AG09319 (cell line): ENCODE measurements around the gene NUP37.
"Not testable (repeated sequence)": the region's sequence is repeated elsewhere in the genome, so short reads cannot be mapped to it uniquely, and the experiment has no call there.

Experiments
- DNase-seq: peaks from one replicate; pipeline ENCODE4 v3.0.0-alpha.2; 2010; ENCODE audit warnings: low read depth; ENCODE audit errors: extremely low read depth
- CTCF ChIP-seq: IDR thresholded peaks from 2 replicates; pipeline ENCODE4 v1.5.1; 2011; ENCODE audit warnings: low read depth, mild to moderate bottlenecking, inconsistent platforms, low read length, moderate library complexity

Gene NUP37

DNA sequence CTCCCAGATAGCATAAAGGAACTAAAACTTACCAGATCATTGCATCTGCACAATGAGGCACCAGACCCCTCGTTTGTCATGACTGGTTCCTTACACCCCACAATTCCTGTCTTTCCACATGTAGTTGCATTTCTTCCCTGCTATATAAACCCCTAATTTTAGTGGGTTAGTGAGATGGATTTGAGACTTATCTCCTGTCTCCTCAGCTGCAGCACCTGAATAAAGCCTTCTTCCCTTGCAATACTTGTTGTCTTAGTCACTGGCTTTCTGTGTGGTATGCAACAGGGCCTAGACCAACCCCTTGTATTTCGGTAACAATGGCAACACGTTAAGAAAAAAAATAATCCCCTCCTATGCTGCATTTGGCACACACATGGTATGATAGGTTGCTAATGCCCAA, 13.0 kb downstream of the NUP37 start:
- no peak for DNase-seq
- no peak for TF ChIP-seq CTCF

GRCh38 chr12:102096855-102097254, 23.1 kb downstream of the NUP37 start:
- no peak for DNase-seq
- TF ChIP-seq CTCF: no peak

- DNase-seq: no peak
- TF ChIP-seq CTCF: peak; percentile 65
These were observed 24.1 kb downstream of the NUP37 start for GRCh38 chr12:102095677-102096263.

DNA sequence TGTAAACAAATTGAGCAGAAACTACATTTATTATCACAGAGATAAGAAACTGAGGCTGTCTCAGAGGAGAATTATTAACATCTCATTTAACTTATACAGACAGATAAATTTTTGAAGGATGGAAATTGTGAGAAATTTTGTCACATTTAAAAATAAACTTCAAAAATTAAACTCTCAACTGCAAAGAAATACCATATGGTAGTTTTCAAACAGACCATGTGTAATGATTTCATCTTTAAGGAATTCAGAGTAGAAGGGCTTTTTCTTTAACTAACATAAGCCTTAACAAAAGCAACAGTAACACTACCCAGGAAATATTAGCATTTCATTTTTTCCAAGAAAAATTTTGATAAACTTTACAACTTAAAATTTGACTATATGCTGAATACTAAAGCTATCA, 26.6 kb downstream of the NUP37 start:
- no peak for DNase-seq
- TF ChIP-seq CTCF: no peak

- DNase-seq: not testable (repeated sequence)
These were observed 30.6 kb downstream of the NUP37 start for GRCh38 chr12:102089228-102089835.

DNA sequence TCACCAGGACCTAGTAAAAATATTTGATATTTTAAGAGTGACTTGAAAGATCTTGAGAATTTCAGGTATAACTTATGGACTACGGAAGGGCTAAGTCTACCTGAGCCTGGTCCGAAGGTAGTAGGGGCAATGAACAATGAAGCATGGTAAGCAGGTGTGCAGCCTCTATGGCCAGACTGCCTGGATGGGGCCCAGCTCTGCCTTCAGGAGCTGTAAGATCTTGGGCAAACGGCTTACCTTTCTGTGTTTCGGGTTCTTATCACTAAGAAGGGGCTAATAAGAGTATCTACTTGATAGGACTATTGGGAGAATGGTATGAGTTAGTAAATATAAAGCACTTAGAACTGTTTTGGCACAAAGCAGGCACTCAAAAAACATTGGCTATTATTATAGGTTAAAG, 39.1 kb downstream of the NUP37 start:
- no peak for TF ChIP-seq CTCF
- no peak for DNase-seq

DNA sequence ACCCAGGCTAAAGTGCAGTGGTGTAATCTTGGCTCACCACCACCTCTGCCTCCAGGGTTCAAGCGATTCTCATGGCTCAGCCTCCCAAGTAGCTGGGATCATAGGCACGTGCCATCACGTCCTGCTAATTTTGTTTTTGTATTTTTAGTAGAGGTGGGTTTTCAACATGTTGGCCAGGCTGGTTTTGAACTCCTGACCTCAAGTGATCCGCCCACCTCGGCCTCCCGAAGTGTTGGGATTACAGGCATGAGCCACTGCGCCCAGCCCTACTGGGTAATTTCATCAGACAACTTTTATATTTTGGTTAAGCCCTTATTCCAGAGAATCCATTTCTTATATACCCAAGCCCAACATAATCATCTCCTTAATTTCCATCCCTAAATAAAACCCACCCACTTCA, 47.8 kb downstream of the NUP37 start:
- DNase-seq: not testable (repeated sequence)

- TF ChIP-seq CTCF: no peak
- DNase-seq: no peak
These were observed 50.2 kb downstream of the NUP37 start for GRCh38 chr12:102069707-102070106.
